ENCODE data around the gene TSPAN6.

TSPAN6 gene

GRCh38 chrX:100662796-100663195, 26.2 kb upstream of the TSPAN6 start:
- H3K4me3 ChIP-seq (ENCODE audit: low read depth, low read length) = no peak overlapping the region
- H3K27ac ChIP-seq = no peak overlapping the region
- no peaks in the 10 kb centered on the region for H3K9me3 ChIP-seq (ENCODE audit: severe bottlenecking)
- TF ChIP-seq, protein P1, sequence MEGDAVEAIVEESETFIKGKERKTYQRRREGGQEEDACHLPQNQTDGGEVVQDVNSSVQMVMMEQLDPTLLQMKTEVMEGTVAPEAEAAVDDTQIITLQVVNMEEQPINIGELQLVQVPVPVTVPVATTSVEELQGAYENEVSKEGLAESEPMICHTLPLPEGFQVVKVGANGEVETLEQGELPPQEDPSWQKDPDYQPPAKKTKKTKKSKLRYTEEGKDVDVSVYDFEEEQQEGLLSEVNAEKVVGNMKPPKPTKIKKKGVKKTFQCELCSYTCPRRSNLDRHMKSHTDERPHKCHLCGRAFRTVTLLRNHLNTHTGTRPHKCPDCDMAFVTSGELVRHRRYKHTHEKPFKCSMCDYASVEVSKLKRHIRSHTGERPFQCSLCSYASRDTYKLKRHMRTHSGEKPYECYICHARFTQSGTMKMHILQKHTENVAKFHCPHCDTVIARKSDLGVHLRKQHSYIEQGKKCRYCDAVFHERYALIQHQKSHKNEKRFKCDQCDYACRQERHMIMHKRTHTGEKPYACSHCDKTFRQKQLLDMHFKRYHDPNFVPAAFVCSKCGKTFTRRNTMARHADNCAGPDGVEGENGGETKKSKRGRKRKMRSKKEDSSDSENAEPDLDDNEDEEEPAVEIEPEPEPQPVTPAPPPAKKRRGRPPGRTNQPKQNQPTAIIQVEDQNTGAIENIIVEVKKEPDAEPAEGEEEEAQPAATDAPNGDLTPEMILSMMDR (IDR thresholded peaks at IDR 0.05; ENCODE audit: low read depth, low read length) = no peak
- DNase-seq = no peak
- no peaks in the 10 kb centered on the region for H3K36me3 ChIP-seq
- H3K27me3 ChIP-seq (ENCODE audit: insufficient read depth, low read depth, severe bottlenecking) = no peaks in the 10 kb centered on the region

DNA sequence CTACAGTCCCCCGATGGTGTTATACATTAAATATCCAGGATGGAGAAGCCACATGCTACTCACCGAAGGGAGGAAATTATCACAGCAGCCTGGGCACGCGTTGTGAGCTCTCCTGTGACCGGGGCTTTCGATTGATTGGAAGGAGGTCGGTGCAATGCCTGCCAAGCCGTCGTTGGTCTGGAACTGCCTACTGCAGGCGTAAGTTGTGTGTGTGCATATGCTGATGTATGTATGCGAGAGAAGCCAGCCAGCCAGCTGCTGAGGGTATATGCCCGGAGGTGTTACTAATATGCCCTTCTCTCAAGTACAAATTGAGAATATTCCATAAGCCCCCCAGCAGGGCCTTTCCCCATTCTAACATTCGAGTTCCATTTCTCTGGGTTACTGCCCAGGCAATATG, 25.6 kb upstream of the TSPAN6 start:
- Histone ChIP-seq H3K27me3 (ENCODE audit: insufficient read depth, low read depth, severe bottlenecking) (no peaks in the 10 kb centered on the region), H3K27ac (no peak overlapping the region), H3K36me3 (no peaks in the 10 kb centered on the region), H3K4me3 (ENCODE audit: low read depth, low read length) (no peak overlapping the region), H3K9me3 (ENCODE audit: severe bottlenecking) (no peaks in the 10 kb centered on the region)
- no peak for DNase-seq
- TF ChIP-seq, protein P1 (IDR thresholded peaks at IDR 0.05; ENCODE audit: low read depth, low read length) = no peak

DNA sequence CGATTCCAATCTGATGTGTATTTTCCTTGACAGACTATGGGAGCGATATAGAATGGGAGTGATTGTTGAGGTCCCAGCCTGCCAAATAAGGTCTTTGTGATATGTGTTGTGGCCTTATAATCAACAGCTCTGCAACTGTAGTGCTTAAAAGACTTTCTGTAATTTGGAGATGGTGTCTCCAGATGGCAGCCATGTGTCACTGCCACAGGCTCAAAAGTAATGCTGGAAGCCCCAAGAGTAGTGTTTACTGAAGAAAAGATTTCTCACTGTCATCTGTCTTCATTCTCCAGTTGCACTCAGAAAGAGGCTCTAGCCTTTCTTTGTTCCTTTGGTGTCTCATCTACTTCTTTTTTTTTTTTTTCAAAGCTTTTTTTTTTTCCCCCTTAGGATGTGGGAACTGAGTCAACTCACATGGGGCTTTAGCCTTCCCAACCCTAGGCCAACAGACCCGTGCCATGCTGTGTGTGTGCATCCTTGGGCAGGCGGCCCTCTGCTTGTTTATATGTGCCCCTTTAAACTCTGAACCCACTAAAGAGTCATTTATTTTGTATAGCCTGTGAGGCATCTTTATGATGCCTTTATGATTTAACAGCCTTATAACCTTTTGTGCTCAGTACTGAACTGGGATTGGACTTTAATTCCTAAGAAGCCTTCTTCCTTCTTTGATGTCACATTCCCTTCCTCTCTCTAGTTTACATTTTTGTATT, 23.0 kb upstream of the TSPAN6 start:
- DNase-seq = no peak
- TF ChIP-seq, protein P1 (IDR thresholded peaks at IDR 0.05; ENCODE audit: low read depth, low read length) = peak; percentile 10; the same call in 1 of the 2 replicates
- Histone ChIP-seq H3K27me3 (ENCODE audit: insufficient read depth, low read depth, severe bottlenecking) (no peaks in the 10 kb centered on the region), H3K27ac (no peak overlapping the region), H3K36me3 (no peaks in the 10 kb centered on the region), H3K4me3 (ENCODE audit: low read depth, low read length) (no peak overlapping the region), H3K9me3 (ENCODE audit: severe bottlenecking) (no peaks in the 10 kb centered on the region)

DNA sequence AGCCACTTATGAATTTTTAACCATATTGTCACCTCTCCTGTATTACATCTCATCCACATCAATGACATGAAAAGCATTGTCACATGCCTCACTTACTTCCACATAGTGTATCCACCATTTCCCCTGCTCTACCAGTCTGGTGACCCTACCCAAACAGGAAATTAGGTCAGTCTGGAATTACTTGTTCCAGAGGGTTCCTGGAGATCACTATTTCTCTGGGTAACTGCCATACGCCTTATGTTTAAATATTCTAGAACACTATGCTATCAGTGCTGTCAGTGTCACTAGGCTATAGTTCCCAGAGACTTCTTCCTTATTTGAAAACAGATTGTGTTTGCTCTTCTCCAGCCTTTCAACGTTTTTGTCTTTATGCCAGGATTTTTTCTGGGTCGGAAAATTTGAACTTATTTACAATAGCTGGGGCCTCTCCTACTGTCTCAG, 22.4 kb upstream of the TSPAN6 start:
- Histone ChIP-seq H3K27ac (no peak overlapping the region), H3K9me3 (ENCODE audit: severe bottlenecking) (no peaks in the 10 kb centered on the region), H3K36me3 (no peaks in the 10 kb centered on the region), H3K27me3 (ENCODE audit: insufficient read depth, low read depth, severe bottlenecking) (no peaks in the 10 kb centered on the region), H3K4me3 (ENCODE audit: low read depth, low read length) (no peak overlapping the region)
- no peak for DNase-seq
- TF ChIP-seq, protein P1 (IDR thresholded peaks at IDR 0.05; ENCODE audit: low read depth, low read length) = no peak

DNA sequence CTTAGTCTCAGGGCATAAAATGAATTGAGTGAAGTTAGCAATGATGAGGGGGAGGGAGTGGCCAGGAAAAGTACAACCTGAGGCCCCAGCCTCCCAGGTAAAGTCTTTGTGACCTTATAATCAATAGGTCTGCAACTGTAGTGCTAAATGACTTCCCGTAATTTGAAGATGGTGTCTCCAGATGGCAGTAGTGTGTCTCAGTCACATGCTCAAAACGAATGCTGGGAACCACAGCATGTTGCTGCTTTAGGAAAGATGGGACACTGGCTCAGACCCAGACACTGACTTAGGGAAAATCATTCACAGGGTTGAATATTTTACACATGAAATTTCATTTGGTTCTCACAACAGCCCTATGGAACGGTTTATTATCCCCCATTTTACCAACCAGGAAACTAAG, 17.7 kb upstream of the TSPAN6 start:
- no peaks in the 10 kb centered on the region for H3K9me3 ChIP-seq (ENCODE audit: severe bottlenecking)
- DNase-seq = peak; percentile 30
- TF ChIP-seq, protein P1 (IDR thresholded peaks at IDR 0.05; ENCODE audit: low read depth, low read length) = 0 out of 2 replicates have a peak, but pooled peaks have one; percentile 37
- H3K4me3 ChIP-seq (ENCODE audit: low read depth, low read length) = no peak overlapping the region
- H3K27ac ChIP-seq = peak overlapping the region; percentile 10; the same call in 1 of the 2 replicates
- H3K36me3 ChIP-seq = no peaks in the 10 kb centered on the region
- no peaks in the 10 kb centered on the region for H3K27me3 ChIP-seq (ENCODE audit: insufficient read depth, low read depth, severe bottlenecking)

GRCh38 chrX:100652266-100652665, 15.7 kb upstream of the TSPAN6 start:
- TF ChIP-seq, protein P1 (IDR thresholded peaks at IDR 0.05; ENCODE audit: low read depth, low read length) = no peak
- no peak overlapping the region for H3K27ac ChIP-seq
- DNase-seq = no peak
- no peaks in the 10 kb centered on the region for H3K9me3 ChIP-seq (ENCODE audit: severe bottlenecking)
- H3K36me3 ChIP-seq = no peaks in the 10 kb centered on the region
- no peak overlapping the region for H3K4me3 ChIP-seq (ENCODE audit: low read depth, low read length)
- H3K27me3 ChIP-seq (ENCODE audit: insufficient read depth, low read depth, severe bottlenecking) = no peaks in the 10 kb centered on the region

Measured in WERI-Rb-1 (cell line).